Measurements from ENCODE around the gene ATP9B. TPM values are rescaled to one million over a fixed set of nuclear protein-coding genes. Genes with fewer than 3 reads are reported as not detected.

The ATP9B gene
- total RNA-seq, 1 experiment from 2014 or later, result 15.6 TPM

GRCh38 chr18:79405019-79405780 is 336.0 kb downstream of the ATP9B start:
- H3K27me3 ChIP-seq (ENCODE audit: low read length), result no peaks in the 10 kb centered on the region
- peaks cover 28% of the 10 kb centered on the region for H3K4me1 ChIP-seq (ENCODE audit: insufficient read depth, low read length)
- intact Hi-C loops (cut with micrococcal nuclease), result no loop called here
- ATAC-seq (no peak), DNase-seq (no peak)
- H2AFZ ChIP-seq (ENCODE audit: low read length), result peak overlapping the region; percentile 62; the same call in 1 of the 2 replicates
- H4K20me1 ChIP-seq (ENCODE audit: low read length), result no peaks in the 10 kb centered on the region
- no TSS peak for BruUV-seq (replicated peaks)
- H3K4me3 ChIP-seq (ENCODE audit: low read length), result peak overlapping the region; percentile 55
- no peak overlapping the region for H3K27ac ChIP-seq (ENCODE audit: low read length)
- H3K9me2 ChIP-seq (replicated peaks; ENCODE audit: low read length), result no peaks in the 10 kb centered on the region
- H3K36me3 ChIP-seq (ENCODE audit: low read depth, low read length), result no peaks in the 10 kb centered on the region
- H3F3A ChIP-seq (ENCODE audit: low read length, unreplicated experiment), result no peaks in the 10 kb centered on the region
- ChIA-PET CTCF (no interaction called here), POLR2A (ENCODE audit: unreplicated experiment) (no interaction called here)
- TF ChIP-seq EZH2phosphoT487 (IDR thresholded peaks at IDR 0.05; ENCODE audit: borderline replicate concordance, low read length) (no peak), EZH2 (IDR thresholded peaks at IDR 0.05; ENCODE audit: low read length, unreplicated experiment) (no peak)
- TF ChIP-seq, protein P1, sequence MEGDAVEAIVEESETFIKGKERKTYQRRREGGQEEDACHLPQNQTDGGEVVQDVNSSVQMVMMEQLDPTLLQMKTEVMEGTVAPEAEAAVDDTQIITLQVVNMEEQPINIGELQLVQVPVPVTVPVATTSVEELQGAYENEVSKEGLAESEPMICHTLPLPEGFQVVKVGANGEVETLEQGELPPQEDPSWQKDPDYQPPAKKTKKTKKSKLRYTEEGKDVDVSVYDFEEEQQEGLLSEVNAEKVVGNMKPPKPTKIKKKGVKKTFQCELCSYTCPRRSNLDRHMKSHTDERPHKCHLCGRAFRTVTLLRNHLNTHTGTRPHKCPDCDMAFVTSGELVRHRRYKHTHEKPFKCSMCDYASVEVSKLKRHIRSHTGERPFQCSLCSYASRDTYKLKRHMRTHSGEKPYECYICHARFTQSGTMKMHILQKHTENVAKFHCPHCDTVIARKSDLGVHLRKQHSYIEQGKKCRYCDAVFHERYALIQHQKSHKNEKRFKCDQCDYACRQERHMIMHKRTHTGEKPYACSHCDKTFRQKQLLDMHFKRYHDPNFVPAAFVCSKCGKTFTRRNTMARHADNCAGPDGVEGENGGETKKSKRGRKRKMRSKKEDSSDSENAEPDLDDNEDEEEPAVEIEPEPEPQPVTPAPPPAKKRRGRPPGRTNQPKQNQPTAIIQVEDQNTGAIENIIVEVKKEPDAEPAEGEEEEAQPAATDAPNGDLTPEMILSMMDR (conservative IDR thresholded peaks at IDR 0.05; ENCODE audit: low read depth, low read length), result no peak
- H3K9ac ChIP-seq (ENCODE audit: low read length), result no peak overlapping the region
- H3K9me3 ChIP-seq (ENCODE audit: low read length), result no peaks in the 10 kb centered on the region
- H3K79me2 ChIP-seq (ENCODE audit: low read length), result peaks cover 10% of the 10 kb centered on the region
- H3K4me2 ChIP-seq (ENCODE audit: low read length), result peak overlapping the region; percentile 80

DNA sequence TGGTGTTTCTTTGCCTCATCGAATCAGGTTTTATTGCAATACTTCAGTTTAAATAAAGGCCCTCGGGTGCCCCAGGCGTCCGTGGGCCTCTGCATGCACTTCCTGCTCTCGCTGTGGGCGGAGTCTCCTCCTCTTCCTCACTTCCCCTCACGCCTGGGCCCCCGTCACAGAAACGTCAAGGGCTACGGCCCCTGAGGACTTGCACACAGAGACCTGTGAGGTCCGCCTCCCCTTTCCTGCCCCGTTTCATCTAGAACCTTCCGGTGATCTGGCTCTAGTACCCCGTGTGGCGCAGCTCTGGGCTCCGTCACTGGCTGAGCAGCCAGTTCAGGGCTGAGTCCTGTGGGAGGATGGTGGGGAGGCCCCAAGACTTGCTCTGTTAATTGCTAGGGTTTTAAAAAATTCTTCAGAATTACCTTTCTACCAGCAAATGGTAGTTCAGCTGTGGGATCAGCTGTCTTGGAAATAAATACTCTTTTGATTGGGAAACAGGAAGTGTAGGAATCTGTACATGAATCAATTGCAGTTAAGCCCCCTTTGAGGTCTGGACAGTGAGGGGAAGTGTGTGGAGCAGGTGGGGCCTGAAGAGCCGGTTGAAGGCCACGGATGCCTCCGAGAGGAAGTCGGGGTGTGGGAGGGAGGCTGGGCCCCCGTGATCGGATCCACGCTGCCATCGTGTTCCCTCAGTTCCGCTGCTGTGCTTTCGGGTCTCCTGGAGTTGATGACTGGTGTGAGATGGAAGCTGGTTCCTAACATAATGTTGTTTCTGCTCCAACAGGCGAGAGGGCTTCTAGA is 336.8 kb downstream of the ATP9B start:
- no peak for ATAC-seq

More for the DNA sequence above, 336.8 kb downstream of the ATP9B start:
- H3K79me2 ChIP-seq (ENCODE audit: low read length), result peaks cover 10% of the 10 kb centered on the region
- H4K20me1 ChIP-seq (ENCODE audit: low read length), result no peaks in the 10 kb centered on the region
- H3K9ac ChIP-seq (ENCODE audit: low read length), result no peak overlapping the region
- no peak for DNase-seq
- no peak overlapping the region for H2AFZ ChIP-seq (ENCODE audit: low read length)
- POLR2A ChIA-PET (ENCODE audit: unreplicated experiment), result no interaction called here
- no peaks in the 10 kb centered on the region for H3K9me2 ChIP-seq (replicated peaks; ENCODE audit: low read length)
- intact Hi-C loops (cut with micrococcal nuclease), result no loop called here
- TF ChIP-seq EZH2phosphoT487 (IDR thresholded peaks at IDR 0.05; ENCODE audit: borderline replicate concordance, low read length) (no peak), EZH2 (IDR thresholded peaks at IDR 0.05; ENCODE audit: low read length, unreplicated experiment) (no peak)
- TF ChIP-seq, protein P1 (conservative IDR thresholded peaks at IDR 0.05; ENCODE audit: low read depth, low read length), result no peak
- H3K9me3 ChIP-seq (ENCODE audit: low read length), result no peaks in the 10 kb centered on the region
- no peaks in the 10 kb centered on the region for H3K36me3 ChIP-seq (ENCODE audit: low read depth, low read length)
- H3K27me3 ChIP-seq (ENCODE audit: low read length), result no peaks in the 10 kb centered on the region
- H3K4me1 ChIP-seq (ENCODE audit: insufficient read depth, low read length), result peaks cover 28% of the 10 kb centered on the region
- no peaks in the 10 kb centered on the region for H3F3A ChIP-seq (ENCODE audit: low read length, unreplicated experiment)
- no peak overlapping the region for H3K27ac ChIP-seq (ENCODE audit: low read length)
- H3K4me3 ChIP-seq (ENCODE audit: low read length), result peak overlapping the region; percentile 55; the same call in 1 of the 2 replicates
- CTCF ChIA-PET, result no interaction called here
- BruUV-seq (replicated peaks), result no TSS peak
- H3K4me2 ChIP-seq (ENCODE audit: low read length), result peak overlapping the region; percentile 80

Measured in PC-3 (cell line).